Stimulated activated CD4-positive, alpha-beta T cell treated with anti-CD3 and anti-CD28 coated beads, Interleukin-4, amount 100 ng/mL, for 24 hours (primary cell): ENCODE results near the gene LHX1.

Source experiments
- DNase-seq: peaks from one replicate; pipeline ENCODE4 v3.0.0-alpha.2; 2020

LHX1 gene

DNA sequence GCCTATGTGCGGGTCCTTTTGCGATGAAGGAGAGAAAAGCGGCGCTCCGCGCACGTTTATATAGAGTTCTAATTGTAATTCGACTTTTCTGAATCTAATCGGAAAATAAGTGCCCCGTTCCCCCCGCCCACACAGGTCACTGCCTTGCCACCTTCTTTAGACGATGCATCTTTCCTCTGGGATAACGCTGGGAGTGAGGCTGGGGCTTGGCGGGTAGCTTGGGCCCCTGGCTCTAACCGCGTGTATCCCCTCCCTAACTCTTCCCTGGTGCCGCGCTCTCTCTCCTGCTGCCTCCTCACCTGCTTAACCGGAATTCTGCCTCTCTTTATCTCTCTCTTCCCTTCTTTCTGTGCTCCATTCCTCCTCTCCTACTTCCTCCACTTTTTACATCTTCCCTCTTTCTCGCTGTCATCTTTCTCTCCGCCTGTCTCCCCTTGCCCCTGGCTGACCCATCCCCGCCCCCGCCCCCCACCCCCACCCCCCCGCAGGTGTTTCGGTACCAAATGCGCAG lies 2.6 kb downstream of the LHX1 start:
- no peak for DNase-seq

DNA sequence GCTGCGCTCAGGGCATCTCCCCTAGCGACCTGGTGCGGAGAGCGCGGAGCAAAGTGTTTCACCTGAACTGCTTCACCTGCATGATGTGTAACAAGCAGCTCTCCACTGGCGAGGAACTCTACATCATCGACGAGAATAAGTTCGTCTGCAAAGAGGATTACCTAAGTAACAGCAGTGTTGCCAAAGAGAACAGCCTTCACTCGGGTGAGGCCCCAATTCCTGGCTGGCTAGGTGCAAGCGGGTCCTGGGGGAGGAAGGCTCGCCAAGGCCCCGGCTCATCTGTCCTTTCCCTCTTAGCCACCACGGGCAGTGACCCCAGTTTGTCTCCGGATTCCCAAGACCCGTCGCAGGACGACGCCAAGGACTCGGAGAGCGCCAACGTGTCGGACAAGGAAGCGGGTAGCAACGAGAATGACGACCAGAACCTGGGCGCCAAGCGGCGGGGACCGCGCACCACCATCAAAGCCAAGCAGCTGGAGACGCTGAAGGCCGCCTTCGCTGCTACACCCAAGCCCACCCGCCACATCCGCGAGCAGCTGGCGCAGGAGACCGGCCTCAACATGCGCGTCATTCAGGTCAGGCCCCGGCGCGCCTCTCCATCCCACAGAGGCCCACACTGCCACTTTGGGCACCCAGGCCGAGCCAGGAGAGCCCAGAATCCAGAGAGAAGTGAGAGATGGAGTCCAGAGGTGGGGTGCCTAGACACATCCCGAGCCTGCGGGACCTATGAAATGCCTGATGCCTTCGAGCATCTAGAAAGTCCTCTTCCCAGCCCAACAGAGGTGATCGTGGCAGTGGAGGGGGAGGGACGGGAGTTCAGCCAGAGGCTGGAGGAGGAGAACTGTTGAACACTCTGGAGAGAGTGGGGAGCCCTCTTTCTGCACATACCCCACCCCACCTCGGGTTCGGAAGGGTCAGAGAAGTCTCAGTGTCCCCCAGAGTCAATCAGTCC lies 3.3 kb downstream of the LHX1 start:
- no peak for DNase-seq

- DNase-seq: no peak
These were observed 4.2 kb downstream of the LHX1 start for GRCh38 chr17:36941265-36942010.

DNA sequence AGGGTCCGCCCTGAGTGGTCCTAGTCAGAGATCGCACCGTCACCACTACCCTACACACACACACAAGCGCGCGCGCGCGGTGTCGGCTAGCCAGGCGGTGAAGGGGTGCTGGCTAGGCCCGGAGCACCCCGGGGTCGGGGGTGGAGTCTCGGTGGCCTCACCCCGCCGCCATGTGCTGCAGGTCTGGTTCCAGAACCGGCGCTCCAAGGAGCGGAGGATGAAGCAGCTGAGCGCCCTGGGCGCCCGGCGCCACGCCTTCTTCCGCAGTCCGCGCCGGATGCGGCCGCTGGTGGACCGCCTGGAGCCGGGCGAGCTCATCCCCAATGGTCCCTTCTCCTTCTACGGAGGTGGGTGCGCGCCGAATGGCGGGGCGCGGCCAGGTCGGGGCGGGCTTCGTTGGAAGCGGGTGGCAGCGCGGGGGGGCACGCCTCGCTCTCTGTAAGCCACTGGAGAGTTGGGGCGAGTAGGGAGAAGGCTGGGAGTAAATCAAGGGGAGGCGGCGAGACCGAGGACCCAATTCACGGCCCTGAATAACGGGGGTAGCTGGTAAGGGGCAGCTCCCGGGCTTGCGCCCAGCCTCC lies 4.8 kb downstream of the LHX1 start:
- no peak for DNase-seq

DNA sequence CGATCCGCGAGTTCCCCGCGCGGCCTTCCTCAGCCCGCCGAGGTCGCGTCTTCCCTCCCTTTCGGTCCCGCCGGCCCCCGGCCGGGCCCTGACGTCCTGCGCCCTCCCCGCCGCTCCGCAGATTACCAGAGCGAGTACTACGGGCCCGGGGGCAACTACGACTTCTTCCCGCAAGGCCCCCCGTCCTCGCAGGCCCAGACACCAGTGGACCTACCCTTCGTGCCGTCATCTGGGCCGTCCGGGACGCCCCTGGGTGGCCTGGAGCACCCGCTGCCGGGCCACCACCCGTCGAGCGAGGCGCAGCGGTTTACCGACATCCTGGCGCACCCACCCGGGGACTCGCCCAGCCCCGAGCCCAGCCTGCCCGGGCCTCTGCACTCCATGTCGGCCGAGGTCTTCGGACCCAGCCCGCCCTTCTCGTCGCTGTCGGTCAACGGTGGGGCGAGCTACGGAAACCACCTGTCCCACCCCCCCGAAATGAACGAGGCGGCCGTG lies 5.4 kb downstream of the LHX1 start:
- no peak for DNase-seq

GRCh38 chr17:36943250-36944191 lies 6.2 kb downstream of the LHX1 start:
- DNase-seq: no peak

GRCh38 chr17:36944553-36944952 lies 7.3 kb downstream of the LHX1 start:
- DNase-seq: no peak

GRCh38 chr17:36945140-36945539 lies 7.9 kb downstream of the LHX1 start:
- DNase-seq: no peak

- DNase-seq: no peak
These were observed 8.9 kb downstream of the LHX1 start for GRCh38 chr17:36945959-36946725.

GRCh38 chr17:36946726-36947091 lies 9.4 kb downstream of the LHX1 start:
- DNase-seq: no peak

GRCh38 chr17:36947922-36948716 lies 10.8 kb downstream of the LHX1 start:
- DNase-seq: no peak

GRCh38 chr17:36948717-36949460 lies 11.6 kb downstream of the LHX1 start, which contains the start of gene AATF:
Gene AATF, plus strand, starts transcription at chr17:36948954. Its CDS starts 172 bp downstream, at chr17:36949126.
- DNase-seq: peak; percentile 95

DNA sequence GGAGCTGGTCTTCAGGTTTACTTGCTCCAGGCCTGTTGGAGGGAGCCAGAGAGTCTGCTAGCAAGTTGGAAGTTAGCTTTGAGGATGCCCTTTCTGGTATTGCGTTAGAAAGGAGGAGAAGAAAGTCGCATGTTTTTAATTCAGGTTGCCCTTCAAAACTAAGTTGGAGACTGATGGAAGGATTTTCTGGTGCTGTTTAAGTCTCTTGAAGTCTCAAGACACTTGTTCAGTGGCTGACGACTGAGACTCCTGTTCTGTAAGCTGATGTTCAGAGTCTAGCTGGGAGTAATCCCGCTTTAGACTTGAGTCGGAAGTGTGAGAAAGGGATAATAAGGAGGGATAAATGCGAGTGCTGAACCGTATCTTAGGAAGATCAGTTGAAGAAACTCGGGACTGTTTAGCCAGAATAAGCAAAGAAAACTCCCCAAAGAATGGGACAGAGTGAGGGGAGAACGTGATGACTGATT lies 12.2 kb downstream of the LHX1 start:
- no peak for DNase-seq

- DNase-seq: no peak
These were observed 12.8 kb downstream of the LHX1 start for GRCh38 chr17:36950027-36950426.

DNA sequence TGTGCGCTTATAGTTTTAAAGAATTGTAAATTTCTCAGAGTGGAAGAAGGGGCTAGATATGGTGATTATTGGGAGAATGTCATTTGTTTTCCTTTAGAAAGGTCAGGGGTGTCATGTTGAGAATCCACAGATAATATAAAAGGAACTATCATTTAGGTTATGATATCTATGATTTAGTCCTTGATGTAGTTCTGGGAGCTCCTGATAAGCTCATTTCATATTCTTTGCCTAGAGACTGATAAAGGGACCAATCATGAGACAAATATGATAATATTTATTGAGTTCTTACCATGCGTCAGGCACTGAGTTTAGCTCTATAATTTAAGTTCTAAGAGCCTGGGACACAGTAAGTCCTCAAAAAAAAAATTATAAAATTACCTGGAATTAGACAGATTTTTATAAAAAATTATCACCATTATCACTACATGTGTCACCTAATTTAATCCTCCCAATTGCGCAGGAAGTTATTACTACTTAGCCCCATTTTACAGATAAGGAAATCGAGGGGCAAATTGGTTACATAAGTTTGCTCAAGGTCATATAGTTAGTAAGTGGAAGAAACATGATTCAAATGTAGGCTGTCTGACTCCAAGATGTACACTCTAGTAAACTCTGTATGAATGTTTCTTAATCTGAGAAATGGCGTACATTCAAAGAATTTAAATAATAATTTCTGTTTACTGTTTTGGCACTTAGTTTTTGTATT lies 14.0 kb downstream of the LHX1 start:
- no peak for DNase-seq

GRCh38 chr17:36971508-36971907 lies 34.2 kb downstream of the LHX1 start:
- no peak for DNase-seq

- DNase-seq: no peak
These were observed 35.0 kb downstream of the LHX1 start for GRCh38 chr17:36972186-36972700.

- no peak for DNase-seq
These were observed 35.6 kb downstream of the LHX1 start for GRCh38 chr17:36972905-36973304.
